ENCODE data around the gene ASTL.
"Not testable (repeated sequence)": the region's sequence is repeated elsewhere in the genome, so short reads cannot be mapped to it uniquely, and the experiment has no call there.

The ASTL gene

GRCh38 chr2:96170626-96171025, 32.3 kb upstream of the ASTL start:
- Histone ChIP-seq H3K9ac (ENCODE audit: low read length) (no peak overlapping the region), H3K36me3 (ENCODE audit: control insufficient read depth, insufficient read depth, low read length) (no peaks in the 10 kb centered on the region), H3K27me3 (ENCODE audit: control insufficient read depth, insufficient read depth, low read length) (no peaks in the 10 kb centered on the region), H3K4me1 (ENCODE audit: control insufficient read depth, insufficient read depth, low read length) (peaks cover 6% of the 10 kb centered on the region), H3K9me3 (ENCODE audit: control insufficient read depth, low read length) (no peaks in the 10 kb centered on the region), H3K4me3 (ENCODE audit: low read length) (no peak overlapping the region)

DNA sequence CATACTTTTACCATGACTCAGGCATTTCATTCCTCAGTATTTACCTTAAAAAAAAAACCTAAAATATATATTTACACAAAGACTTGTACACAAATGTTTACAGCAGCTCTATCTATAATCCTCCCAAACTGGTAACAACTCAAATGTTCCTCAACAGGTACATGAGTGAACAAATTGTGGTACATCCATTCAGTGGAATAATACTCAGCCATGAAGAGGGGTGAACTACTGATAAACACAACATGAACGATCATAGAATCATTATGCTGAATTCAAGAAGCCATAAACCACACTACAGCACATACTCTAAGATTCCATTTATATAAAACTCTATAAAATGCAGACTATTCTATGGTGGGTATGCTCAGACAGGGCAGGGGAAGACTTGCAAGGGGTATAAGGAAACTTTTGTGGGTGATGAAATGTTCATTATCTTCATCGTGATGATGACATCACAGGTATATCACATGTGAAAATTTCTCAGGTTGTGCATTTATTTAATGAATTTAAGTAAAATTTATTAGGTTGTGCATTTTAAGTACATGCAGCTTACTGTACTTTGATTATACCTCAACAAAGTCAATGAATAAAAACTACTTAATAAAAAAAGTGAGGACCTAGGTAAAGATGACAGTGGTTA, 31.7 kb upstream of the ASTL start:
- peaks cover 6% of the 10 kb centered on the region for H3K4me1 ChIP-seq (ENCODE audit: control insufficient read depth, insufficient read depth, low read length)
- H3K9me3 ChIP-seq (ENCODE audit: control insufficient read depth, low read length) = no peaks in the 10 kb centered on the region
- no peak overlapping the region for H3K9ac ChIP-seq (ENCODE audit: low read length)
- no peak overlapping the region for H3K4me3 ChIP-seq (ENCODE audit: low read length)
- H3K36me3 ChIP-seq (ENCODE audit: control insufficient read depth, insufficient read depth, low read length) = no peaks in the 10 kb centered on the region
- H3K27me3 ChIP-seq (ENCODE audit: control insufficient read depth, insufficient read depth, low read length) = no peaks in the 10 kb centered on the region

GRCh38 chr2:96167407-96168013, 29.2 kb upstream of the ASTL start:
- no peaks in the 10 kb centered on the region for H3K9me3 ChIP-seq (ENCODE audit: control insufficient read depth, low read length)
- no peaks in the 10 kb centered on the region for H3K36me3 ChIP-seq (ENCODE audit: control insufficient read depth, insufficient read depth, low read length)
- no peak overlapping the region for H3K9ac ChIP-seq (ENCODE audit: low read length)
- no peak overlapping the region for H3K4me3 ChIP-seq (ENCODE audit: low read length)
- peaks cover 6% of the 10 kb centered on the region for H3K4me1 ChIP-seq (ENCODE audit: control insufficient read depth, insufficient read depth, low read length)
- no peaks in the 10 kb centered on the region for H3K27me3 ChIP-seq (ENCODE audit: control insufficient read depth, insufficient read depth, low read length)

GRCh38 chr2:96164459-96165184, 26.3 kb upstream of the ASTL start:
- Histone ChIP-seq H3K9ac (ENCODE audit: low read length) (no peak overlapping the region), H3K4me1 (ENCODE audit: control insufficient read depth, insufficient read depth, low read length) (peaks cover 12% of the 10 kb centered on the region), H3K27me3 (ENCODE audit: control insufficient read depth, insufficient read depth, low read length) (no peaks in the 10 kb centered on the region), H3K4me3 (ENCODE audit: low read length) (no peak overlapping the region), H3K36me3 (ENCODE audit: control insufficient read depth, insufficient read depth, low read length) (no peaks in the 10 kb centered on the region), H3K9me3 (ENCODE audit: control insufficient read depth, low read length) (no peaks in the 10 kb centered on the region)

DNA sequence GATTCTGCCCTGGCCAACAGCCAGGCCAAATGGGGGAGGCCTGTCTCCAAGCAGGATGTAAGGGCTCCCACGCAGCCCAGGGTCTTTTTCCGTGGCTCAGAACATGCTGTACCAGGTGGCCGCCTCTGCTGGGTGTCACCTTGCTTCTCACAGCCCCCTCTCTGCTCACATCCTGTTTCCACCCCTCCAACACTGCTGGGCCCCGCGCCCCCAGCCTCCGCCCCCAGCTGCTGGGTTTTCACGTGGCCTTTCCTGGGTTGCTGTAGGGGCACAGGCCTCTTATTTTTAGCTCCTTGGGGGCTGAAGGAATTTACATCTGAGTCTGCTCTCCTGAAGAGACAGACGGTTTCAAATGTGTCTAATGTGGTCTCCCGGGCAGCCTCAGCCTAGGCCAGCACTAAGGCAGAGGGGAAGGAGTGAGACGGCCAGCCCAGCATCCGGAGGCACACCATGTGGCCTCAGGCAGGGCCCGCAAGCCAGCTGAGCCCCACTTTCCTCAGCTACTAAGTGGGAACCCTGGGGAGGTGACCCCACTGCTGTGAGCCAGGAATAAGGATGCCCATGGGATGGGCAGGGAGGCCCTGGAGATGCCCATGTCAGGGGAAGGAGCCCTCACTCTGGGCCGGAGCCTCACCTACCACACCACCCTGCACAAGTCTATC, 25.6 kb upstream of the ASTL start:
- H3K27me3 ChIP-seq (ENCODE audit: control insufficient read depth, insufficient read depth, low read length) = no peaks in the 10 kb centered on the region
- H3K9ac ChIP-seq (ENCODE audit: low read length) = no peak overlapping the region
- no peak overlapping the region for H3K4me3 ChIP-seq (ENCODE audit: low read length)
- H3K36me3 ChIP-seq (ENCODE audit: control insufficient read depth, insufficient read depth, low read length) = no peaks in the 10 kb centered on the region
- H3K9me3 ChIP-seq (ENCODE audit: control insufficient read depth, low read length) = no peaks in the 10 kb centered on the region
- H3K4me1 ChIP-seq (ENCODE audit: control insufficient read depth, insufficient read depth, low read length) = peaks cover 12% of the 10 kb centered on the region

GRCh38 chr2:96163415-96163767, 25.1 kb upstream of the ASTL start:
- H3K9me3 ChIP-seq (ENCODE audit: control insufficient read depth, low read length) = no peaks in the 10 kb centered on the region
- no peaks in the 10 kb centered on the region for H3K36me3 ChIP-seq (ENCODE audit: control insufficient read depth, insufficient read depth, low read length)
- H3K9ac ChIP-seq (ENCODE audit: low read length) = no peak overlapping the region
- H3K4me1 ChIP-seq (ENCODE audit: control insufficient read depth, insufficient read depth, low read length) = peaks cover 12% of the 10 kb centered on the region
- H3K4me3 ChIP-seq (ENCODE audit: low read length) = no peak overlapping the region
- H3K27me3 ChIP-seq (ENCODE audit: control insufficient read depth, insufficient read depth, low read length) = no peaks in the 10 kb centered on the region

DNA sequence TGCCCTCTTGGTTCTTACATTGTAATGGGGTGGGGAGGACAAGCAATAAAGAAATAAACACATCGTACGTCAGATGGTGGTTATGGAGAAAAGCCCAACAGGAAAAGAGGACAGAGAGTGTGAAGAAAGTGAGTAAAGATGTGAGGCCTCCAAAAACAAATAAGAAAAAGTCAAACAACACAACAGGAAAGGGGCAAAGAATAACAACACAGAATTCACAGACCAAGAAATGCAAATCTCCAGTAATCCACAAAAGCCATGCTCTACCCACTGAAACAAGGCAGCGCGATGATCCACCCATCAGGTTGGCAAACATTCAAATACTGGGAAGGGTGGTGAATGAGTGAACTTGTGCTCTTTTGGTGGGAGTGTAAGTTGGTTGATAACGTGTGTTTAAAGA, 23.6 kb upstream of the ASTL start:
- Histone ChIP-seq H3K9me3 (ENCODE audit: control insufficient read depth, low read length) (no peaks in the 10 kb centered on the region), H3K27me3 (ENCODE audit: control insufficient read depth, insufficient read depth, low read length) (no peaks in the 10 kb centered on the region), H3K36me3 (ENCODE audit: control insufficient read depth, insufficient read depth, low read length) (no peaks in the 10 kb centered on the region), H3K4me3 (ENCODE audit: low read length) (no peak overlapping the region), H3K9ac (ENCODE audit: low read length) (no peak overlapping the region), H3K4me1 (ENCODE audit: control insufficient read depth, insufficient read depth, low read length) (peaks cover 7% of the 10 kb centered on the region)

GRCh38 chr2:96160366-96160765, 22.1 kb upstream of the ASTL start:
- not testable (repeated sequence) for H3K4me3 ChIP-seq (ENCODE audit: low read length); H3K27me3 ChIP-seq (ENCODE audit: control insufficient read depth, insufficient read depth, low read length); H3K9me3 ChIP-seq (ENCODE audit: control insufficient read depth, low read length); H3K36me3 ChIP-seq (ENCODE audit: control insufficient read depth, insufficient read depth, low read length); H3K9ac ChIP-seq (ENCODE audit: low read length); H3K4me1 ChIP-seq (ENCODE audit: control insufficient read depth, insufficient read depth, low read length)

DNA sequence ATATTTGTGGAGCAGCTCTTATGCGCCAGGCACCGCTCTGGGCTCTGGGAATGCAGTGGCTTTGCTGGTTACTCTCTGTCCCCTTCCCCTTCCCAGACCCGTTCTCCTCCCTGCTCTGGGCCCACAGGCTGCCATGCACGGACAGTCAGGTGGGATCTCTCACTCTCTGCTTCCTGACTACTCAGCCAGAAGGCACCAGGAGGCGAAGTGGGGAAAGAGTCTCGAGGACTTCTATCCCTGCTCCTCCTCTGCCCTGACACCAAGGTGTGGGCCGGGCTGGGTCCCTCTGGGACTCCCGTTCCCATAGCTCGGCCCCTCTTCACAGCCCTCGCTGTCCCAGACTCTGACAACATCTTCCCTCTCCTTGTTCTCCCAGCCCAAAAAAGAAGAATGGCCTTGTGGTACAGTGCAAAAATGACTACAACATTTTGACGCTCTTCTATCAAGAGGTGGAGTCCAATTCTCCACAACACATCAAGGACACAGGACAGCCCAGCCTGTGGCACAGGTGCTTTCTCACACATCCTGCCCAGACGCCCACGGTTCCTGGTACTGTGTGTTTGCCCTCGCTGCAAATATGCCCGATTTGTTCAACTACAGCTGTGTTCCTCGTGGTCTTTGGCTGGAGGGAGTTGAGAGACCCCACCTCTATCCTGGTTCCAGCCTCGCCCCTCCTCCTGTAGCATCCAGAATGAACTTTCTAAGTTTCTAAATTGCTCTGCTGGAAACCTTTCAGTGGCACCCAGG, 21.0 kb upstream of the ASTL start:
- H3K4me3 ChIP-seq (ENCODE audit: low read length) = no peak overlapping the region
- H3K9me3 ChIP-seq (ENCODE audit: control insufficient read depth, low read length) = no peaks in the 10 kb centered on the region
- H3K9ac ChIP-seq (ENCODE audit: low read length) = no peak overlapping the region
- H3K27me3 ChIP-seq (ENCODE audit: control insufficient read depth, insufficient read depth, low read length) = no peaks in the 10 kb centered on the region
- no peaks in the 10 kb centered on the region for H3K36me3 ChIP-seq (ENCODE audit: control insufficient read depth, insufficient read depth, low read length)
- H3K4me1 ChIP-seq (ENCODE audit: control insufficient read depth, insufficient read depth, low read length) = peaks cover 7% of the 10 kb centered on the region

DNA sequence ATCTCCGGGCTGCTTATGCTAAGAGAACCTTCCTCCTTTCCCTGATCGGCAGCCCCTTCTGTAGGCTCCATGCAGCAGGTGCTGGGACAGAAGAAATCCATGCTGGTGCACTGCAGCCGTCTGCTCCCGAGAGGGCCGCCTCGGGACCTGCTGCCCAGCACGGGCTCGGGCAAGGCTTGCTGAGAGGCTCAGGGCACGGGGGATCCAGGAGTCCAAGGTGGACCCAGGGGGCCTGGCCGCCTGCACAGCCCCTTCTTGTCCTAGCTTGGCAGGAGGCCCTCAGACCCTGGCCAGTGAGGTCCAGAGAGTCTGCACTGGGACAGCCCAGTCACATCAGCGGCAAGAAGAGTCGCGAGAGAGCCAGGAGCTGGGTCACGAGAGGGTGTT, 20.2 kb upstream of the ASTL start:
- no peak overlapping the region for H3K4me3 ChIP-seq (ENCODE audit: low read length)
- H3K36me3 ChIP-seq (ENCODE audit: control insufficient read depth, insufficient read depth, low read length) = no peaks in the 10 kb centered on the region
- peaks cover 7% of the 10 kb centered on the region for H3K4me1 ChIP-seq (ENCODE audit: control insufficient read depth, insufficient read depth, low read length)
- H3K9ac ChIP-seq (ENCODE audit: low read length) = no peak overlapping the region
- no peaks in the 10 kb centered on the region for H3K27me3 ChIP-seq (ENCODE audit: control insufficient read depth, insufficient read depth, low read length)
- H3K9me3 ChIP-seq (ENCODE audit: control insufficient read depth, low read length) = no peaks in the 10 kb centered on the region

- Histone ChIP-seq H3K9me3 (ENCODE audit: control insufficient read depth, low read length) (no peaks in the 10 kb centered on the region), H3K36me3 (ENCODE audit: control insufficient read depth, insufficient read depth, low read length) (no peaks in the 10 kb centered on the region), H3K4me1 (ENCODE audit: control insufficient read depth, insufficient read depth, low read length) (peaks cover 7% of the 10 kb centered on the region), H3K4me3 (ENCODE audit: low read length) (no peak overlapping the region), H3K27me3 (ENCODE audit: control insufficient read depth, insufficient read depth, low read length) (no peaks in the 10 kb centered on the region), H3K9ac (ENCODE audit: low read length) (no peak overlapping the region)
Measured at GRCh38 chr2:96157649-96158553, 19.6 kb upstream of the ASTL start.

Data from mucosa of stomach (tissue), 1 donor.